OCI-LY3 (cell line): ENCODE results near the gene MCRS1.

Experiments
- EZH2phosphoT487 ChIP-seq: fragments of 200-600 bp; shearing (Covaris generic); IDR thresholded peaks from 2 replicates; pipeline ENCODE4 v1.6.1; 2018; ENCODE audit warnings: antibody characterized with exemption, mixed run types, low read depth
- TF ChIP-seq, protein P1 (sequence below): fragments of 200-600, 300-600 bp; sonication (generic); IDR thresholded peaks from 2 replicates; pipeline ENCODE4 v1.5.1; 2014; ENCODE audit warnings: antibody characterized with exemption, low read length, low read depth

GRCh38 chr12:49515266-49515665, 52.7 kb downstream of the MCRS1 start:
- TF ChIP-seq, protein P1, sequence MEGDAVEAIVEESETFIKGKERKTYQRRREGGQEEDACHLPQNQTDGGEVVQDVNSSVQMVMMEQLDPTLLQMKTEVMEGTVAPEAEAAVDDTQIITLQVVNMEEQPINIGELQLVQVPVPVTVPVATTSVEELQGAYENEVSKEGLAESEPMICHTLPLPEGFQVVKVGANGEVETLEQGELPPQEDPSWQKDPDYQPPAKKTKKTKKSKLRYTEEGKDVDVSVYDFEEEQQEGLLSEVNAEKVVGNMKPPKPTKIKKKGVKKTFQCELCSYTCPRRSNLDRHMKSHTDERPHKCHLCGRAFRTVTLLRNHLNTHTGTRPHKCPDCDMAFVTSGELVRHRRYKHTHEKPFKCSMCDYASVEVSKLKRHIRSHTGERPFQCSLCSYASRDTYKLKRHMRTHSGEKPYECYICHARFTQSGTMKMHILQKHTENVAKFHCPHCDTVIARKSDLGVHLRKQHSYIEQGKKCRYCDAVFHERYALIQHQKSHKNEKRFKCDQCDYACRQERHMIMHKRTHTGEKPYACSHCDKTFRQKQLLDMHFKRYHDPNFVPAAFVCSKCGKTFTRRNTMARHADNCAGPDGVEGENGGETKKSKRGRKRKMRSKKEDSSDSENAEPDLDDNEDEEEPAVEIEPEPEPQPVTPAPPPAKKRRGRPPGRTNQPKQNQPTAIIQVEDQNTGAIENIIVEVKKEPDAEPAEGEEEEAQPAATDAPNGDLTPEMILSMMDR, result no peak
- no peak for TF ChIP-seq EZH2phosphoT487
